ENCODE measurements around the gene RBBP6.
"Not testable (repeated sequence)": the region's sequence is repeated elsewhere in the genome, so short reads cannot be mapped to it uniquely, and the experiment has no call there.

Gene RBBP6
- 260 reads per million, percentile 94 among the genes with 10 or more reads in this experiment for total RNA-seq

GRCh38 chr16:24539295-24539849 lies at the start of gene RBBP6:
TSS of gene RBBP6 (plus strand) at chr16:24539566. CDS start at chr16:24540627, 1,061 bp downstream.
- peak; percentile 90 for DNase-seq

- no peak for DNase-seq
Measured at GRCh38 chr16:24490866-24491265, 48.5 kb upstream of the RBBP6 start.

- no peak for DNase-seq
Measured at GRCh38 chr16:24491731-24492130, 47.6 kb upstream of the RBBP6 start.

GRCh38 chr16:24493821-24494220 lies 45.5 kb upstream of the RBBP6 start:
- no peak for DNase-seq

GRCh38 chr16:24495207-24495606 lies 44.2 kb upstream of the RBBP6 start:
- not testable (repeated sequence) for DNase-seq

- no peak for DNase-seq
Measured at GRCh38 chr16:24497440-24497839, 41.9 kb upstream of the RBBP6 start.

GRCh38 chr16:24499193-24499814 lies 40.1 kb upstream of the RBBP6 start:
- DNase-seq: no peak

GRCh38 chr16:24504472-24505345 lies 34.7 kb upstream of the RBBP6 start:
- peak; percentile 25 for DNase-seq

GRCh38 chr16:24505959-24506358 lies 33.4 kb upstream of the RBBP6 start:
- DNase-seq: no peak

GRCh38 chr16:24507959-24508480 lies 31.3 kb upstream of the RBBP6 start:
- DNase-seq: no peak

GRCh38 chr16:24508614-24509013 lies 30.8 kb upstream of the RBBP6 start:
- DNase-seq: no peak

GRCh38 chr16:24509536-24509935 lies 29.8 kb upstream of the RBBP6 start:
- no peak for DNase-seq

- DNase-seq: no peak
Measured at GRCh38 chr16:24511174-24511573, 28.2 kb upstream of the RBBP6 start.

- no peak for DNase-seq
Measured at GRCh38 chr16:24511792-24512191, 27.6 kb upstream of the RBBP6 start.

- DNase-seq: no peak
Measured at GRCh38 chr16:24514096-24514495, 25.3 kb upstream of the RBBP6 start.

GRCh38 chr16:24515186-24515585 lies 24.2 kb upstream of the RBBP6 start:
- DNase-seq: no peak

GRCh38 chr16:24516900-24517669 lies 22.3 kb upstream of the RBBP6 start:
- peak; percentile 66 for DNase-seq

- DNase-seq: no peak
Measured at GRCh38 chr16:24518498-24518897, 20.9 kb upstream of the RBBP6 start.

GRCh38 chr16:24520983-24521382 lies 18.4 kb upstream of the RBBP6 start:
- no peak for DNase-seq

- DNase-seq: no peak
Measured at GRCh38 chr16:24522751-24523150, 16.6 kb upstream of the RBBP6 start.

GRCh38 chr16:24523569-24523968 lies 15.8 kb upstream of the RBBP6 start:
- no peak for DNase-seq

- DNase-seq: no peak
Measured at GRCh38 chr16:24524855-24525677, 14.3 kb upstream of the RBBP6 start.
